NCI-H526 treated with DMSO at 0.1 percent for 48 hours (cell line): ENCODE measurements around the gene BTBD7.
"Not testable (repeated sequence)": the region's sequence is repeated elsewhere in the genome, so short reads cannot be mapped to it uniquely, and the experiment has no call there.

Experiments
- DNase-seq: peaks from one replicate; lab custom pipeline; 2025; lab: John Stamatoyannopoulos, UW

The BTBD7 gene

GRCh38 chr14:93245764-93246420 is 86.9 kb downstream of the BTBD7 start:
- DNase-seq = no peak

- DNase-seq = no peak
These were observed 92.2 kb downstream of the BTBD7 start for GRCh38 chr14:93240678-93241000.

GRCh38 chr14:93239869-93240677 is 92.8 kb downstream of the BTBD7 start:
- no peak for DNase-seq

- DNase-seq = no peak
These were observed 98.0 kb downstream of the BTBD7 start for GRCh38 chr14:93234798-93235197.

- not testable (repeated sequence) for DNase-seq
These were observed 99.8 kb downstream of the BTBD7 start for GRCh38 chr14:93233078-93233477.

GRCh38 chr14:93232159-93232558 is 100.7 kb downstream of the BTBD7 start:
- DNase-seq = no peak

- peak; percentile 35 for DNase-seq
These were observed 101.5 kb downstream of the BTBD7 start for GRCh38 chr14:93231129-93231979.

GRCh38 chr14:93230539-93230938 is 102.3 kb downstream of the BTBD7 start:
- DNase-seq = no peak

GRCh38 chr14:93228550-93228949 is 104.3 kb downstream of the BTBD7 start:
- DNase-seq = no peak

GRCh38 chr14:93223565-93223964 is 109.3 kb downstream of the BTBD7 start:
- no peak for DNase-seq

GRCh38 chr14:93220509-93220908 is 112.3 kb downstream of the BTBD7 start:
- no peak for DNase-seq

- DNase-seq = peak; percentile 19
These were observed 113.6 kb downstream of the BTBD7 start for GRCh38 chr14:93219103-93219726.

GRCh38 chr14:93214598-93214997 is 118.2 kb downstream of the BTBD7 start:
- DNase-seq = no peak

- no peak for DNase-seq
These were observed 120.4 kb downstream of the BTBD7 start for GRCh38 chr14:93212432-93212831.

GRCh38 chr14:93207468-93208308 is 125.1 kb downstream of the BTBD7 start:
- DNase-seq = peak; percentile 19

GRCh38 chr14:93206793-93207467 is 125.9 kb downstream of the BTBD7 start, which contains the start of the genes GON7 and UBR7:
Gene GON7, minus strand, starts transcription at chr14:93207065. Its CDS starts 28 bp downstream, at chr14:93207037.
Gene UBR7, plus strand, starts transcription at chr14:93207256. Its CDS starts 36 bp downstream, at chr14:93207292.
- peak; percentile 93 for DNase-seq

GRCh38 chr14:93201155-93201704 is 131.6 kb downstream of the BTBD7 start:
- no peak for DNase-seq

GRCh38 chr14:93200553-93200952 is 132.3 kb downstream of the BTBD7 start:
- no peak for DNase-seq

- no peak for DNase-seq
These were observed 133.8 kb downstream of the BTBD7 start for GRCh38 chr14:93199031-93199430.

- no peak for DNase-seq
These were observed 137.4 kb downstream of the BTBD7 start for GRCh38 chr14:93195316-93195999.
